GM19023 (cell line): ENCODE data around the gene GP1BB.

ENCODE experiments used
- ATAC-seq: cut with Tn5 transposase; IDR thresholded peaks from one replicate; pipeline ENCODE4 v1.9.1; 2021; ENCODE audit warnings: mild to moderate bottlenecking, moderate library complexity; ENCODE audit not compliant: unreplicated experiment

The GP1BB gene

DNA sequence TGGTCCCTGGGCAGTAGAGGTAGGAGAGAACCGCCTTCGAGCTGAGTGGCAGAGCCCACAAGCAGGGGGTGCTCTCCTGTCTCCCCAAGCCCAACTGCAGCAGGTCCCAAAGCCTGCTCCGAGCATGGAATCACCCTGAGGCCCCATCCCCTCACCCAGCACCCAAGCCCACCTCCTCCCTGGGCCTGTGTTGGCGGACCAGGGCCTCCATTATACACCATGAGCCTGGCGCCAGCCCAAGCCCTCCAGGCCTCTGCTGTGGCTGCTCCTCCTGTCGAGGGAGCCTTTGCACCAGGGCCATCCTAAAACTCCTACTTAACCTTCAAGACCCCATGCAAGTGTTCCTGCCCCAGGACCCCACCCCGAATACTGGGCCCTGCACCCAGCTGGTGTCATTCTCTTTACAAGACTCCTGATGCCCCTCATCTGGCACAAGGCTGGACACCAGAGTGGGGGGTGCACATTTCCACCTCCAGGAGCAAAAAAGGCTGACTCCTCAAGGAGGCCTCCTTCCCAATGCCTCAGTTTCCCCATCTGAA lies 16.6 kb downstream of the GP1BB start:
- ATAC-seq: no peak

DNA sequence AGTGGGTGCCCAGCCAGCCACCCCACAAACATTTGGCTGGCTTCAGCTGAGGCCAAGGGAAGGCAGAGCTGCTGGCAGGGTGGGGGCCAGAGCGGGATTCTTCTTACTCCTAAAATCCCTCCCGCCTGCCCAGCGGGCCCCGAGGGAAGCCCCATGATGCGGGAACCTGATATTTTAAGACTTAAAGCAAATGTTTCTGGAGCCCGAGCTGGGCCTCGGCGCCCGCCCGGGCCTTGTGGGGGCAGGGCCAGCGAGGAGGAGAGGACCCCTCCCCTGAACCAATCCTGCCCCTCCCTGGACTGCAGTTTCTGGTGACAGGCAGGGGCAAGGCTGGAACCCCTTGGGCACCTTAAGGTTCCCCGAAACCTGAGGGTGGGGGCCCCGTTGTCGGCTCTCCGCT lies 17.2 kb downstream of the GP1BB start:
- no peak for ATAC-seq

DNA sequence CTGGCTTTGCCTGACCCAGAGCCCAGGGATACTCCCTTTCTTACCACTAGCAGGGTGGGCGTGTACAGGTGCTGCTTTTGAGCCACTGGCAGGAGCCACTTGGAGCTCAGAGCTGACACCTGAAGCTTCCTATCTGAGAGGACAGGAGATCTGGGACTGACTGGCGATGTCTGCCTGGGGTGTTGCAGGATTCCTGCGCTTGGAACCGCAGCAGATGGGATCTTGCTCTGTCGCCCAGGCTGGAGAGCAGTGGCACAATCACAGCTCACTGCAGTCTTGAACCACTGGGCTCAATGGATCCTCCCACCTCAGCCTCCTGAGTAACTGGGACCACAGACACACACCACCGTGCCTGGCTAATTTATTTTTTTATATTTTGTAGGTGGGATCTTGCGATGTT lies 17.7 kb downstream of the GP1BB start:
- no peak for ATAC-seq

DNA sequence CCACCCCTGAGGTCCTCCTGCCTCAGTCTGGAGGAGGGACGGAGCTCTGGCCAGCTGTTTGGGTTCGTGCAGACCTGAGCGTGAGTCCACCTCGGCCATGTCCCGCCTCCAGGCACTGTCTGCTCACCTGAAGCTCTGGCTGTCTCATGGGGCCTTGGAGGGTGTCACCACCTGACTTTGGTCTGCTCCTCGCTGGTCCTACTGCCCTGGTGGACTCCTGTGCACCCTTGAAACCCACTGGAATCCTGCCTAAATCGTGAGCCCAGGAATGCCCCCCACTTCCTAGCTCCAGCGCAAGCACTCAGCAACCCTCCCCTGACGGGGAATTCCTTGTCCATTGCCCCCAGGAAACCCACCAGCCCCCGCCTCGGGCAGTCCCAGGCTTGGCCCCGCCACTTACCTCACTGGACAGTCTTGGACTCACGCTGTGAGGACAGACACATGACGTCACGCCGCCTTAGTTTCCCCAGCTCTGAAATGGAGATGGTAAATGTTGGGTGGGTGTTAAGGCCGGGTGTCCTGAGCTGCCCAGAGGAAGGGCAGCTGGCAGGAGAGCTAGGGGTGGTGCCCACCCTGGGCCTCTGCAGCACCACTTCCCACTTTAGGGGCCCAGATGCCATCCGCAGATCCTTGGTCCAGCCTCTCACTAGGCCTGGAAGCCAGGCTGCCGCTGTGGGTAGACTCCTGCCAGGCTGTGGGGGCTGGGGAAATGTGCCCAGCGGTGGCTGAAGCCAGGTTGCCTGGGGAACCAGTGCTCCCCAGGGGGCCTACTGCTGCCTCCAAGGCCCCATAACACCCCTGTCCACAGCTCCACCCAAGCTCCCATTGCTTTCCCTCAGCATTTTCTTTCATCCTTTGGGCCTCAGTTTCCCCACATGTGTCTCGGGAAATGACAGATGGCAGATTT lies 19.1 kb downstream of the GP1BB start:
- ATAC-seq: no peak

DNA sequence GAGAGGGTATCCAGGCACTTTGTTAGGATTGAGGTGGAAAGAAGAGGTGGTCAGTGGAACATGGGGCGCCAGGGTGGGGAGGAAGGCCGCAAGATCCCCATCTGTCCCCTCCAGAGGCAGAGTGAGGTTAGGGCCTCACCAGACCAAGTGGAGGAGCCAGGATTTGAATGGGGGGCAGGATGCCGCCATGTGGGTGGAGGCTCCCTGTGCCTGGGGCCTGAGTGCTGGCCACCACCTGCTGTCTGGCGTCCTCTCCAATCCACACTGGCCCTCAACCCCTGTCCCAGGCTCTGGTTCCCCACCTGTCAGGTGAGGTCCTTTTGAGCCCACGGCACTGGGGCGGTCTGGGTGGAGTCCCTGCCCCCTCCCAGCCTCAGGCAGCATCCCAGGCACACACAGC lies 19.7 kb downstream of the GP1BB start:
- no peak for ATAC-seq

DNA sequence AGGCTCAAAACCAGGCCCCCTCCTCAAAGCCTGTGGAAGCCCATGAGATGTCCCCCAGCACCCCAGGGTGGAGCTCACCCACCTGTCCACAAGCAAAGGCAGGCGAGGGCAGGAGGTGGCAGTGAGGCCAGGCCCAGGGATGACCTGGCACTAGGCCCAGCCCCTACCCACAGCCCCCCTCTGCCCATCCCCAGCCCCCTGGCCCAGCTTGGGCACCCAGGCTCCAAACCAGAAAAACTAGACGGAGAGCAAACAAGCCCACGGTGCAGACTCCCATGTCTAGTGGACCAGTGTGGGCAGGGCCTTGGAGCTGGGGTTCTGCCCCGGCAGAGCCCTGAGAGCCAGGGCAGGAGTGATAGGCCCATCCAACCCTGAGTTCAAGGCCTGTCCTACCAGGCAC lies 20.3 kb downstream of the GP1BB start:
- no peak for ATAC-seq

DNA sequence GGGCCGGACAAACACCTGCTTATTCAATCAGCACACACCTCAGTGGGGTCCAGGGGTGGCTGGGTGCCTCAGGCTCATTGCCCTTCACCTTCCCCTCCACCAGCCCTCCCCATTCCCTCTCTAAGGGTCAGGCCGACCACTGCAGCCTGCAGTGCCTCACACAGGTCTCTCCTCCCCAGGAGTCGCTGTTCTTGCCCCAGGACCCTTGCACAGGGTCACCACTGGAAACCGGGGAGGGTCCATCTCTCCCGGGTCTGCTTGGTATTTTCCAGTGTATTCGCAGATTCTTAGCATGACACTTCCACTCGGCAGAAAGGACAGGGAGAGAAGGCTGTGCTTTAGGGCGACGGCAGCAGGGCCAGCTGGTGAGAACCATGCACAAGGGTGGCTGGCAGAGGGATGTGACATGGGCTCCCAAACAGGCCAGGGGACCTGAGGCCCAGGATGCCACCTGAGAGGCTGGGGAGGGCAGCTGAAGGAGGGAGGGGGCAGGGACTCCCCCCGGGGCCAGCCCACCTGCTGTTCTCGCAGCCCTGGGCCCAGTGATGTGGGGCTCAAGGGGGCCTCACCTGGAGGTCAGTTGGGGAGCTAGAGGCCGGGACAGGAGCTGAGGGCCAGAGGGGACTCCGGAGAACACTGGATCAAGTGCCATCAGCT lies 21.1 kb downstream of the GP1BB start:
- no peak for ATAC-seq

DNA sequence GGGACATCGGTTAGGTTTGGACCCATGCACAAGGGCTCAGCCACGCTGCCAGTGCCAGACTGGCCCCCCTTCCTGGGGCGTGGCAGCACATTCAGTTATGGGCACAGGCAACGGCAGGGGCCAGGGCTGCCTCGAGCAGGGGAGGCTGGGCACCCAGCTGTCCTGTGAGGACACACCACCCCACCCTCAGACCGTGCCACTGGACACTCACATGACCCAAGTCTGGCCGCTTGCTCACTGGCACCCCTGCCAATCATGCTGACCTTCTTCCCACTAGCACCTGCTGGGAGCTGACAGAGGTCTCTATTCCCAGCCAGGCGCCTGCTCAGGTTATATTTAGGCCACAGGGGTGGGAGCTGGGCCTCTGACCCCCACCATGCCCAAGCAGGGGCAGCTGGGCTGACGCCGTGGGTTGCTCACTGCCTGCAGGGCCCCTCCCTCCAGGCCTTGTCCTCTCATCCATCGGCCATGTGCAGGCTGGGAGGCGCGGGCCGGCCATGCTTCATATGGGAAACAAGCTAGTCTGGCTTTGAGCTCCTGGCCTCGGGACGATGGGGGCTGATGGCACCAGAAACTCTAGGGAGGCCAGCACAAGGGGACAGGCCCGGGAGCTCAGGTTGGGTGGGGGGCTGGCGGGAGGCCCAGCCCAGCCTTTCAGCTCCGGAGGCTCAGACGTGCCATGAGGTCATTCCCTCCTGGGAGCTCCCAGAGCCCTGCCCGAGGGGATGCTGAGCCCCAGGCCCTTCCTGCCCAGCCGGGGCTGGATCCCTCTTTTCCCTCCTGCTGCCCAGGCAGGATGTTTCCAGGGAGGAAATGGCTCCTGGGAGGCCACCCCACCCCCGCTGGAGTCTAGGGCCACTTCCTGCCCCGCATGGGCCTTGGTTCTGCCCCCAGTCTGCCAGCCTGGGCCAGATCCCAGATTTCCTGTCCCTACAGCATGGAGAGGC lies 22.1 kb downstream of the GP1BB start:
- no peak for ATAC-seq

DNA sequence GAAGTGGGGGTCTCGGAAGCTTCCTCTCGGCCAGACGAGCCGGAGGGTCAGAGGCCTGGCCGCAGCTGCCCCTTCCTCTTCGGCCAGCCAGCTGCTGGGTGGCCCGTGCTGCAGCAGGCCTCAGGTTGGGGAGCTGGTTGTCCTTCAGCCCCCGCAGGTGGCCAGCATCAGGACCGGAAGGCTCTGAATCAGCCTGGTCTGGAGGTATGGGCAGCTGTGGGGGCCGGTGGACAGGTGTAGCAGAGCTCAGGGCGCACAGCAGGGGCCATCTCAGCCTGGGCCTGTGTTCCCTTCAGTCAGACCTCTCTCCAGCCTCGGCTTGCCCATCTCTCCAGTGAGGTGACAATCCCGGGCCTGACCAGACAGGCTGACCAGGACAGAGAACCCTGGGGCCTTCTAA lies 23.4 kb downstream of the GP1BB start:
- ATAC-seq: no peak

DNA sequence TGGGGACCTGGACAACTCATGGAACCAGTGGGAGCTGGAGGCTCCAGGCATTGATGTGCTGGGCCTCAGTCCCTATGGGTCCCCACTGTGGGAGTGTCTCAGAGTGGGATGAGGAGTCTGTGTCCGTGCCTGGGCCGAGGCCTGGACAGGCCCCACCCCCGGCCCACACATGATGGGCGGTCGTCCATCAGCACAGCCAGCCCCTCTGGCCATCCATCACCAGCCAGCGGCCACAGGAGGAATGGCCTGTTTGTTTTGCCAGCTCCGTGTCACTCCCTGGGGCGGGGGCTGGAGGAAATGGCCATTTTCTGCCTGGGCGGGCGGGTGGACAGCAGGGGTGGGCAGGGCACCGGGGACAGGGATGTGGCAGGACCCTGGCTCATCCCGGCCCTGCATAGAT lies 24.2 kb downstream of the GP1BB start:
- ATAC-seq: no peak

DNA sequence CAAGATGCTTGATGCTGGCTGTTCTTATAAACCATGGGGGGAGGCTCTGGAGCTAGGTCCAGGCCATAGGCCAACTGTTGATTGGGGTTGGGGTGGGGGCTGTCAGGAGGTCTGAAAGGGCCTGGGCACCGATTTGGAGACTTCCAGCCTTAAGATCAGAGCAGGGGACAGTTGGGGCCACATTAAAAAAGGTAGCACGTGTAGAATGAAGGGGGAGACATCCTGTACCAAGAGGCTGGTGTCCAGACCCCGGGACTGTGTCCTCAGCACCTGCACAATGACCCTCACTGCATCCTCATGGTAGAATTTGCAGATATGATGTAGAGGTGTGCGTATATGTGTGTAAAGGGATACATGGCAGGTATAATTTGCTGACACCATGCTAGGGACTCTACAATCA lies 24.8 kb downstream of the GP1BB start:
- ATAC-seq: no peak

DNA sequence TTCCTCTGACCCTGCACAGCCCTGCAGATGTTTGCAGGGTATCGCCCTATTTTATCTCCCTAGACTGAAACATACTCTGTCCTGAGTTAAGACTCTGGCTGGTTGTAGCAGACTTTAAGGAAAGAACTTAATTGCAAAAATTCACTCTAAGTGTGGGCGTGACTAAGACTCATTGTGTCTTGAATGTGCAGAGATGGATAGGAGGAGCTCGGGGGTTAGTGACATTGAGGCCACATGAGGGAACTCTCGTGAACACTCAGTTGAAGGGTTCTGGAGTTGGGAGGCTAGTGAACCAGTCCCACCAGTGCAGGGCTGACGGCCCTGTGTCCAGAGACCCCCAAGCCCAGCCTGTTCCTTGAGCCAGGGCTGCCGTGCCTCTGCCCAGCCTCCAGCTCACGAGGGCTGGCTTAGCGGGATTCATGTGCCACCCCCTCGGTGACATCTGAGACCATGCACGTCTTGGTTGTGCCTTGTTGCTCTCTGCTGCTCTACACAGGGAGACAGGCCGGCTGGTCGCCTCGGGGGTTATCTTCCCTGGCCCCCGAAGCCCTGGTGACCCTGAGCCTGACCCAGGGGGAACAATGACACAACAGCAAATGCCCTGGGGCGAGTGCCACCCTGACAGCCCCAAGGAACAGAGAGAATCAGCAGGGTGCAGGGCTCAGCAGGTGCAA lies 25.8 kb downstream of the GP1BB start:
- ATAC-seq: no peak

DNA sequence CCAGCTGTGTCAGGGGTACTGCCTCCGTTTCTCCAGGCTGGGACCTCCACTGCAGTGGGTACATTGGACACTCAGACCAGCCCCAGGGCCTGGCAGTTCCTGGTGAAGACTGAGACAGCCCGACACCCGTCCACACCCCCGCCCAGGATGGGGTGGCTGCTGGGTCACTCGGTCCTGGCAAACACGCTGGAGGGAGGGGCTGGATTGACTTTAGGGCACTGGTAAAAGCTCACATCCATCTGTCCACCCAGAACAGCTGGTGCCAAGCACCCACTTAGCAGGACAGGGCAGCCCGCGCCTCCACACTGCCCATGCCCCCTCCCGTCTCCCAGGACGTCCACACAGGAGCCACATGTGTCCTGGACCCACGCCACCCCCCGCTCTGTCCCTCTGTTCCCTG lies 26.5 kb downstream of the GP1BB start:
- ATAC-seq: no peak

DNA sequence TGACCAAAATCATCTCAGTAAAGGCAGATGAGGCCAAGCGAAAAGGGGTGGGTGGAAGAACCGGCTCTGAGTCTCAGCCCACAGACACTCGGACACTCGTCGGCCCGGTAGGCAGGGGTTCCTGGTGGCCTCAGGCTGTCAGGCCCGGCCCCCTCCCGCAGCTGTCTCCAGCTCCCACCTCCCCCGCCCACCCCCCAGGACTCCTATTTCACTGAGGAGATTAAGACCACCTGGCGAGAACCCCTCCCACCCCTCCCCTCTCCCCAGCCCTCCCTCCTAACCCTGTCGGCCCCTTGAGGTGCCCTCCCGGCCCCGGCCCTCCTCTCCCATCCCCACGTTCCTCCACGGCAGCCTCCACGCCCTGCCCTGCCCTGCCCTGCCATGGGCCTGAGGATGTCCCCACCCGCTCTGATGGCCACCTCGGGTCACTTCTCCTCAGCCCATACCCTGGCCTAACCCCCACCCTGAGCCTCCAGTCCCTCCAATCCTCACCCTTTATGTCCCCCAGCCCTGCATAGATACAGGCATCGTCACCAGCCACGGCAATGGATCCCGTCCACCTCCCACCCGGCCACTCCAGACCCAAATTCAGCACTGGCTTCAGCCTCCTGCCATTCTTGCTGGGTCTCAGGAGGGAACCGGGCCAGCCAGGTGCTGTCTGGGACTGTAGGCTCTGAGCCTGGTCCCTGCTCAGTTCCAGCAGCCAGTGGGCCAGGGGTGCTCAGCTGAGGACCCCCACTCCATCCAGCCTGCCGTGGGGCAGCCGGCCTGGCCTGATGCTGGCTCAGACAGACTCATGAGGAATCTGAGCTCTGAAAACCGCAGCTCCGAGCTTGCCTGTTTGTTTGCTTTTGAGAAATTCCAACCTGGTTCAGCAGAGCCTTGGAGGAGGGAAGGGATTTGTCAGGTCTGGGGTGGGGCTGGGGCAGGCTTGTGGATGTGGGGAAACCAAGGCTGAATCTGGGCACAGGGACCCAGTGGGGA lies 27.5 kb downstream of the GP1BB start:
- no peak for ATAC-seq

DNA sequence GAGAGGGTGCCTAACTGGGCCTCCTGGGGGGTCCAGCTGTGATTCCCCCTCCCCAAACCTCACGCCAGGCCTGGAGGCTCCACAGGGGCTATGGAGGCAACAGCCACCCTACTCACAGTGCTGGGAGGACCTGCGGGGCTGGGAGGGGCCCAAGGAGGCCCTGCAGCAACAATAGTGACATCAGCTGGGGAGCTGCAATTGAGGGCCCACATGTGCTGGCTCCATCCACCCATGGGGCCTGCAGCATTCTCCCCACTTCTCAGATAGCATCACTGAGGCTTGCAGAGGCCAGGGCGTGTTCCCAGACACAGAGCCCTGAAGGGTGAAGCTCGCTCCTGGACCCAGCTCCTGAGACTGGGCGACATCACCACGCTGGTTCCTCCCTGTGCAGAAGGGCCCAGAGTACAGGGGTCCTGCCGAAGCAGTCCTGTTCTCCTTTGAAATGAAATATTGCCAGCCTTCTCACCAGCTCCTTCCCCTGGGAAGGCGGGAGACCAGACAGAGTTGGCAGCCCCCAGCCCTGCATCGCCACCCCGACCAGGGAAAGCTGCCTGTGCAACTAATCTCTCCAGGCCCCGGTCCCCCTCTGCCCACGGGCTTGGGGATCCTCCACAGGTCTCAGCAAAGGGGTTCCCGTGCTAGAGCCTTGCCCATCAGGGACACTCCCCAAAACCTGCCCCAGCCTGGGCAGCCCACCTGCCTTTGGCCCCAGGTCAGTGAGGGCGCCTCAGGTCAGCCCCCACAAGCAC lies 28.3 kb downstream of the GP1BB start:
- ATAC-seq: no peak

DNA sequence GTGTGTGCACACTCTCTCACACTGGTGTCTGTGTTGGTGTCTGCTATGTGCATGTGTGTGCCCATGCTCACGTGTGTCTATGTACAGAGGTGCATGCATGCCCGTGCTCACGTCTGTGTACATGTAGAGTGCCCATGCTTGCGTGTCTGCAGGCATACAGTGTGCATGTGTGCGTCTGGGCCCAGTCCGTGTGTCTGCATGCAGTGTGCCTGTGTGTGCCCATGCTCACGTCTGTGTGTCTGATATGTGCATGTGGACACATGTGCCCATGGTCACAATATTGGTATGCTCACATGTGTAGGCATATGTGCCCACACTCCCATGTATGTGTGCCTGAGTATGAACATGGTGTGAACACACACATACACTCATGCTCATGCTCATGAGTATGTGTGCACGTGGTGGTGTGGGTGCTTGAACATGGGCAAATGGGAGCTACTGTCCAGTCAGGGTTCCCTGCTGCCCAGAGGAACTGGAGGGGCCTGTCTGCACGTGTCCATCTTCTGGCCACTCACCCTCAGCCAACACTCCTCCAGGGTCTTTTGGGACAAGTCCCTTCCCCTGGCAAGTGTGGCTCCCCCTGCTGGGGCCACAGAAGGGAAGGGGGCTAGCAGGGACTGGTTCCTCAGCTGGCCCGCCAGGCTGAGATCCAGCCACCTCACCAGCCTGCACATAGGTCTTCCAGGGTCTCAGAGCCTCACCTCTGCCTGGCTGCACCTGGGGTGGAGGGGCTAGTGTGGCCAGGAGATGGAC lies 29.9 kb downstream of the GP1BB start:
- no peak for ATAC-seq

DNA sequence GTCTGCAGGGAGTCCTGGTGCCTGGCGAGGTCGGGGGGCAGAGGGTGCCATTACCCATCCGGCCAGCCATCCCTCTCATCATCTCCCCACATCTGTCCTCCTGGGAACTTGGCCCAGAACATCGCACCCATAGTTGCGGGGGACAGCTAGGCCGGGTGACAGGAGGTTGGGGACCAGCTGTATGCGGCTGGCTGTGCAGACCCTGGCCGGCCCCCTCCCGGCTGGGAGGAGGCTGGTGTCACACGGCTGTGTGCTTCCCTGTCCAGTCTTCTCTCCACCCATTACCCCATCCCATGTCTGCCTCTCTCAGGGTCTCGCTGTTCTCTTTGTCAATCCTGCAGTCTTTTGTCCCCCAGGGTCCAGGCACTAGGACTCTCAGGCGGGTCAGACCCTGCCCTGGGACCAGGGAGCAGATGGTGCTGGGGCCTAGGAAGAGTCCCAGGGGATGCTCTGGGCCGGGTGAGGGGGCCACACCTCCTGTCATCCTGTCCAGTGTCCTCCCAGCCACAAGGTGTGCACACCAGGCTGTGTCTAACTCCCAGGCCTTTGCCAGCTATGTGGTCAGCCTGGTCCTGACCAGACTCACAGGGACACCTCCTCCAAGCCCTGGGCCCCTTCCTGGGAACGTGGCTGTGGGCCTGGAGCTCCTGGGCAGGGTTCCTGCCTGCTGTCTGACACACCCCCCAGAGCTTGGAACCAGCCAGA lies 30.8 kb downstream of the GP1BB start:
- ATAC-seq: no peak
